NCI-H2196 treated with DMSO at 0.1 percent for 48 hours (cell line): ENCODE results near the gene MNX1.

Source experiments
- DNase-seq: peaks from one replicate; lab custom pipeline; 2025; ENCODE audit not compliant: unreplicated experiment; lab: John Stamatoyannopoulos, UW

The MNX1 gene

GRCh38 chr7:157033483-157034473, 23.3 kb upstream of the MNX1 start:
- DNase-seq, result no peak

DNA sequence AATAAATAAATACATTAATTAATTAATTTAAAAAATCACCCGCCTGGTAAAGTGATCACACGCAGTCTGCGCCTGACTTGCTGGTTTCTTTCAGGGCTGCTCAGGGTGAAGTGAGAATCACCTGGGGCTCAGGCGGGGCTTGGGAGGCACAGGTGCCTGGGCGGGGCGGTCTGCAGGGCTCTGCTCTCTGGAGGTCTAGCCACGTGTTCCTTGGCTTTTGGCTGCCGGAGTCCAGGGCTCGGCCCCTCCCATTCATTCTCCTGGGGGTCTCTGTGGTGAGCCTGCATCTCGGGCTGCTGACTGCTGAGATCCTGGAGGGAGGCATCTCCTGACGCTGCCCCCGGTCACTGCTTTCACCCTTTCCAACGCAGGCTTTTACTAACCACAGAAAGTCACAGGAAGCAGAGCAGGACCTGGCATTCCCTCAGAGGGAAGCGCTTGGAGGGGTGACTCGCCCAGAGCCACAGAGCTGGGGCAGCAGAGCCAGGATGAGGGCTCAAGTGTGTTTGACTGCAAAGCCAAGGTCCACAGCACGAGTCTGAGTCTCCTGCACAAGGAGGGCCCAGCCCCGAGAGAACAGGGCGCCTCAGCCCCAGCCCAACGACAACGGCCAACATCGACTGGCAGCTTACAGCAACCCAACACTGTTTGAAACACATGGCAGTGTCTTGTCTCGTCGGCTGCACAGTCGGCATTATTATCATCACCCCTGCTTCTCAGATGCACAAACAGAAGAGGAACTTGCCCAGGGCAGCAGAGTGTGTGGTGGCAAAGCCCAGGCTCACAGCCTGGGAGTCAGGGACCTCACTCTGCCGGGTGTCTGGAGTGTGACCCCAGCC, 22.4 kb upstream of the MNX1 start:
- DNase-seq, result no peak

DNA sequence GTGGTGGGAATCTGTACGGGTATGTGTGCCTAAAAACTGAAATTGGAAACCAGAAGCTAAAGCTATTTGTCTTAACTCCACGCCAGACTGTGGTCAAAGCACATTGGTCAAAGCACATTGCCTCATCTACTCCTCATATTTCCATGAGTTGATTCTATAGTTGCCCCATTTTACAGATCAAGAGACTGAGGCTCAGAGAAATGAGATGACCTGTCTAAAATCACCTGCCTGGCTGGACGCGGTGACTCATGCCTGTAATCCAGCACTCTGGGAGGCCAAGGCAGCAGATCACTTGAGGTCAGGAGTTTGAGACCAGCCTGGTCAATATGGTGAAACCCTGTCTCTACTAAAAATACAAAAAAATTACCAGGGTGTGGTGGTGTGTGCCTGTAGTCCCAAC, 21.7 kb upstream of the MNX1 start:
- no peak for DNase-seq

GRCh38 chr7:157028199-157028903, 17.9 kb upstream of the MNX1 start:
- DNase-seq, result no peak

- no peak for DNase-seq
Measured at GRCh38 chr7:157027568-157028198, 17.2 kb upstream of the MNX1 start.

DNA sequence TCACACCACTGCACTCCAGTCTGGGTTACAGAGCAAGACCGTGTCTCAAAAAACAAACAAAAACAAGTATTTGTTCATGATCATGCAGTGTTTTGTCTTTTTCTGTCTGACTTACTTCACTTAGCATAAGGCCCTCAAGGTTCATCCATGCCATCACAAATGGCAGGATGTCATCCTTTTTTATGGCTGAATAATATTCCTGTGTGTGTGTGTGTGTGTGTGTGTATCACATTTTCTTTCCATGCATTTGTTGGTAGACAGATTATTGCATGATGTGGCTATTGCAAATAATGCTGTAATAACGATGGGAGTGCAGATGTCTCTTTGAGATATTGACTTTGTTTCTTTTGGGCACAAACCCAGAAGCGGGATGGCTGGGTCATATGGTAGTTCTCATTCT, 14.3 kb upstream of the MNX1 start:
- no peak for DNase-seq

DNA sequence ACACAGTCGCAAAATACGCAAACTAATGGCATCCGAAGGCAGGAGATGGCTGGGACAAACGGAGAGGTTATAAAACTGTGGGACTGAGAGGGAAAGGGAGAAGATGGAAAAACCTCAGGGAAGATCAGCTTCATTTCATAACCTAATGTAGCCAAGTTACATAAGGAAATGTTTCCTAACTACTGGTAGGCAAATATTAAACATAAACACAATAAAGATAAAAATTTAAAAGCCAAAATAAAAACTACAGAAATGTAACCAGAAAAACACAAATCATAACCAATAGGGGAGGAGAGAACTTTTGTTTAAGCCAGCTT, 13.1 kb upstream of the MNX1 start:
- no peak for DNase-seq

- no peak for DNase-seq
Measured at GRCh38 chr7:157022681-157023588, 12.5 kb upstream of the MNX1 start.

- no peak for DNase-seq
Measured at GRCh38 chr7:157021871-157022680, 11.6 kb upstream of the MNX1 start.

GRCh38 chr7:157021071-157021870, 10.8 kb upstream of the MNX1 start:
- DNase-seq, result no peak

DNA sequence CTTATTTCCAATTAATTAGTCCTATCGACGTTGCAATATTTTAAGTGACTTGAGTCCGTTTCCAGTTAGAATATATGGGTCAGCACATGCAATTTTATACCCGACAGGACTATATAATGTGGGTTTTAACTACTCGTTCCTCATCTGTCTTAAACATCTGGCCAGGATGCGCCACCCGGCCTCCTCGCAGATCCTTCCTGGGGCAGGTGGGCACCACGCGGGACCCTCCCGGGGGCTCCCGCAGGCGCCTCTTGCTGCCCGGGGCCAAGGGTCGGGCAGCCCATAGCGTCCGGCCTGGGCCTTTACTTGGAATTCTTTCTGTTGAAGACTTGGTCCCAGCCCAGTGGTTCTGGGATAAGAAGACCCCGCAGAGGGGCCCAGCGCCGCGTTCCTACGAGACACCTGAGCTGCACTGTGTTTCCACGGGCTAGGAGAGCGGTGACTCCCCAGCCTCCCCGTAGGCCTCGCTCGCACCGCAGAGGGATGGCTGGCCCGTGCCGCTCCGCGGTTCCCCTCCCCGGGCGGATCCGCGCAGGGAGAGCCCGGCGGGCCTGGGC, 10.1 kb upstream of the MNX1 start:
- DNase-seq, result no peak

DNA sequence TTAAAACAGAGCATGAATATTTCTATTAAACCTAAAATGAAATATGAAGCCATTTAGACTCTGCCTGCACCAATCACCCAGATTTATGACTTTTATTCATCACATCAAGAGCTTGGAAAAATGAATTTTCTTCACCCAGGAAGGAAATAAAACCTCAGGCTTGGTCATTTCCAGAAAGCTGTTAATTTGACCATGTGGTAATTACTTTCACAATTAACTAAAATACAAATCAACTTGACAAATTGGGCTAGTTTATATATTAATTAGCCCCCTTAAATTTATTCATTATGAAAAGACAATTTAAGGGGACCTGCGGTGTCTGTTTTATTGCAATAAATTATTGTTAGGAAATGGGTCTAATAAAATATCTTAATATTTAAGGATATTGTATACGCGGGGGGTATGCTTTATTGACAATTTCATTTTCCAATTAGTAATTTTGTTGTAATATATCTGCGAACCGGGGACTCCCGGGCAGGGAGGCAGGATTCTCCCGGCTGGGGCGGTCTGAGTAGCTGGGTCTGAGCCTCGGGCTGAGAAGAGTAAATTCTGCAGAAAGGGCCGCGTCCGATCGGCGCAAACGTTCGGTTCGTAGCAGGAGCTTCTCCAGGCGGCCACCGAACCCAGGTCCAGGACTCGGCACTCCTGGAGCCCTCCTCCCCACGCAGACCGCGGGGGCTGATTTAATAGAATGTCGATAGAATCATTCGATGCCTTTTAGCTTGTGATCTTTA, 9.4 kb upstream of the MNX1 start:
- DNase-seq, result no peak

- no peak for DNase-seq
Measured at GRCh38 chr7:157018997-157019608, 8.6 kb upstream of the MNX1 start.

DNA sequence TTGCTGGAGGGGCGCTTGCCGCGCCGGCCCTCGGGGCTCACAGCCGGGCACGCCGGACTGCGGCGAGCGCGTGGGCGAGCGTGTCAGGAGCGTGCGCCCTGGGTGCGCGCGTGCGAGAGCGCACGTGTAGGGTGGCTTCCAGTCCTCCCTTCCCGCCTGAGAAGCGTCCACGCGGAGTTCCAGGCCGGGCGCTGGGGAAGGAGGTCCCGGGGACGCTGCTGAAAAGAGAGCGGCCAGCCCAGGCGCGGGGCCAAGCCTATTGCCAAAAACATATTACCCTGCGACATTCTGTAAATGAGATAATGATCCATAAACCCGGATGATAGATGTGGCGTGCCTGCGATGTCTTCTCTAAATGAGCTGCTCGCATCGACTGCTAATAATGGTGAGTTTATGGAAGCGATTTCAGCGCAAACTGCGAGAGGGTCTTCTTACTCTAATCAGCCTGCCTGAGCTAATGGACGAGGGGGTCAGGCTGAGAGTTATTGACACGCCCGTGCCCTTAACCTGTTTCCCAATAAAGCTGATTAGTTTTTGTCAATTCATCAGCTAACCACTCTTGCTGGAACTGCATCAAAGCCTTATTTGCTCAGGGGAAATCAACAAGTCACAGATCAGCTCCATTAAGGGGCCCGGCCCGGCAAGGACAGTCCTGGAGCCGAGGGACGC, 8.0 kb upstream of the MNX1 start:
- DNase-seq, result no peak

DNA sequence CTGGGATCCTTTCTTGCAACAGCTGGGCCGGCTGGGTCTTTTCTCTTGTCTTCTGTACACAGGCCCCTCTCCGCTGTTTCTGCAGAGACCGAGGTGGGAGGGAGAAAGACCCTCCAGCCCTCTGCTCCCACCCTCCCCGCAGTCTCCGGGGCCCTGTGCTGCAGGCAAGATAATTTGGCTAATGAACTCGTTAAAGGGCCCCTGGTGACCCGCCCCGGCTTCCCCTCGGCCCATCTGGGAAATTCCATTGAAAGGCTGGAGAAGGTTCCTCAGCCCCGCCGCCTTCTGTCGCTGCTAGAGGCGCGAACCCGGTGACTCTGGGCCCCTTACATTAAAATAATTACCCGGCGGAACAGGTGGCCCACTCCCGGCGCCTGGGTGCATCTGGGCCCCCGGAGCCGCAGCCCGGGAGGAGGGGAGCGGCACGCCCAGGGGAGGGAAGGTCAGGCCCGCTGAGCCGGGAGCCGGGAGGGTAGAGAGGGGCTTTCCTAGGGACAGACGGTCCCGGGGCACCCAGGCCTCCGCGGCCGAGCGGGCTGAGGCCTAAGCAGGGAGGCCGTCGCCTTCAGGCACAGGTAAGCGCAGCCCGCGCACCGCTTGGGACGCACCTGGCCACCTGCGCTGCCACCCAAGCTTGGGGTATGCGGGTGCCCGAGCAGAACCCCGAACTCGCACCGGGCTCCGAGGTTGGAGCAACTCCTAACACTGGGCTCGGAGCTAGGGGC, 7.3 kb upstream of the MNX1 start:
- no peak for DNase-seq

DNA sequence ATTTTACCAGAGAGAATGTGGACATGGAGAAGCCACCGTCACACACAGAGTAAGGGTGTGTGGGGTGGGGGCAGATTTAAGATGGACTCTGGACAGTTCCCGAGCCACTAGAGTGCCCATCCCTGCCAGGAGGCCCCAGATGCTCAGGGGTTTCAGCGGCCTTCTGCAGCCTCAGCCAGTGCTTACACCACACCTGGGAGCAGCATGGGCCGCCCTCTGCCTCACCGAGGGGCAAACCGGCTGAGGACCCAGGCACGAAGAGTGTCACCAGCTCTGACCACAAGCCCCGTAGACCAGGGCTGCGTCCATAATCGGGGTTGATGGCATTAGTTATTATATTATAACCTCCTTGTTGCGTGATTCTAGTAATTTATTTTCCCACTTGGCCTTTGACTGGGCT, 6.7 kb upstream of the MNX1 start:
- DNase-seq, result no peak
